Coronary artery (tissue), 2 donors: ENCODE results near the gene GRAMD2B.
"Not testable (repeated sequence)": the region's sequence is repeated elsewhere in the genome, so short reads cannot be mapped to it uniquely, and the experiment has no call there.

ENCODE experiments used
- DNase-seq: peaks from one replicate; pipeline ENCODE4 v3.0.0-alpha.2; 2017; ENCODE audit warnings: low spot score
- H3K27ac ChIP-seq, 2 donors: fragments of 200-600 bp; sonication (generic); one replicate each; pipeline ENCODE4 v1.5.1; 2016 to 2019
- H3K4me3 ChIP-seq: fragments of 200-600 bp; sonication (generic); 2 replicates; pipeline ENCODE4 v1.5.1; 2016; ENCODE audit warnings: mild to moderate bottlenecking, moderate library complexity
- CTCF ChIP-seq: fragments of 200-600 bp; sonication (generic); IDR thresholded peaks from one replicate; pipeline ENCODE4 v1.5.1; 2019; ENCODE audit warnings: antibody characterized with exemption

GRAMD2B gene

GRCh38 chr5:126438868-126439267, 15.7 kb downstream of the GRAMD2B start:
- no peak overlapping the region for H3K4me3 ChIP-seq
- DNase-seq, result no peak
- TF ChIP-seq CTCF, result no peak
- H3K27ac ChIP-seq, result no peak overlapping the region

- DNase-seq, result not testable (repeated sequence)
Measured at GRCh38 chr5:126439724-126440123, 16.5 kb downstream of the GRAMD2B start.

DNA sequence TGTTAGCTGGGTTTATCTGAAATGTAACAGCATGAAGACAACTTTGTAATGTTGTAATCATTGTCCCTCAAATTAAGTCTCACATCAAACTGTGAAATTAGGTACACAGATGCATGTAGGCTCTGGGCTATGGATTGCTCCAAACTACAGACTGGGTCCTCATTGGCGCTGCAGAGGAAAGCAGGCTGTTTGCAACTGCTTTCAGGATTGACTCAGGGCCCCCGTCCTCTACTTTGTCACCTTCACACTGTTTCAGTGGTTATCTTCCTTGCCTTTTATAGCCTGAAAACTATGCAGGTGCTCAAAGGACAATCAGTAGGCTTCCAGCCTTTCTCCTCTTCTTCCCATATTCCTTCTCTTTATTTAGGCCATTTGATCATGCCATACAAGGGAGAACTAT, 18.0 kb downstream of the GRAMD2B start:
- DNase-seq, result no peak
- Histone ChIP-seq H3K27ac (no peak overlapping the region), H3K4me3 (no peak overlapping the region)
- TF ChIP-seq CTCF, result no peak

More at GRCh38 chr5:126439724-126440123, 16.5 kb downstream of the GRAMD2B start:
- not testable (repeated sequence) for H3K4me3 ChIP-seq, H3K27ac ChIP-seq

- Histone ChIP-seq H3K27ac (no peak overlapping the region), H3K4me3 (no peak overlapping the region)
- TF ChIP-seq CTCF, result no peak
- DNase-seq, result no peak
Measured at GRCh38 chr5:126443374-126443851, 20.2 kb downstream of the GRAMD2B start.

DNA sequence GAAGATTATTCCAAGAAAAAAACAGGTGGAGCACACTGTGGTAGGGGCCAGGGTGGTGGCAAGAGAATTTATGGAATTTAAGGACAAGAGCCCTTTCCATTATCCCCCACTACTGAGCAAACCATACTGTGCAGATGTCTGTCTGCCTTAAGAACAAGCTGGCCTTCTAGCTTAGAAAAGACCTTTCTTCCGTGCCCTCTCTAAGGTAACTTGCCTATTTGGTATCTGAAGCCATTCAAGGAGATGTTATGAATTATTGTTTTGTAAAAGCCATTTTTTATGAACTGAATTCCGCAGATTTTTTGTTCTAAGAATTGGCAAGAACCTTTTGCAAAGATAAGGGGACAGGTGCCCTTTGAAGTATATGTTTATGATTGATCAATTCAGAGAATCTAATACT, 20.9 kb downstream of the GRAMD2B start:
- no peak overlapping the region for H3K27ac ChIP-seq

DNA sequence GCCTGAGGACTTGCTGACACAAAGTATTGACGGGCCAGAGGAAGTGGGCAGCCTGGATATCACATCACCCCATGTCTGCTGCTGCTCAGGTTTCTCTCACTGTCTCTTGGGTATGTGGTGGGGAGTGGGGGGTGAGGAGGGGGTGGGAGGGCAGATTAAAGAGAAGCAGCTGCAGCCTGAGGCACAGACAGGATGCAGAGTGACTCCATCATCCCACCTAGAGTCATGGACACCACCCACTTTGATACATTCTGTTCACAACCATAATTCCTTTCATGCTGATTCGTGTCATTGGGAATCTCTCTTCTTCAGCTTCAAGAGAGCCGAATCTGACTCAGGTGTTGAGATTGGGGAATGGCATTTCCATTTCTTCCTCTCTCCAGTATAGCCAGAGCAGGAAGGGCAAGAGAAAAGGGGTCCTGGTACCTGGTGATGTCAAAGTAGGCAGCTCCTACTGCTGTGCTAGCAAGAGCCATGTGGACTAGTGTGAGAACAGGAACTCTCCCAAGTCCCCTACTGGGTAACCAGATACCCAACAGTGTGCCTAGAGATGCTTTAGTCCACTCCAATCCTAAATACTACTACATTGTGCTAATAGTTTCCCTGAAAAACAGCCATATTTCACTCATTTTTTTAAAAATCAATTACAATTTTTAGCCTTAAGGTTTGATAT, 22.4 kb downstream of the GRAMD2B start:
- TF ChIP-seq CTCF, result no peak
- no peak overlapping the region for H3K27ac ChIP-seq
- DNase-seq, result no peak
- H3K4me3 ChIP-seq, result no peak overlapping the region

More for the DNA sequence above, 20.9 kb downstream of the GRAMD2B start:
- DNase-seq, result no peak
- no peak for TF ChIP-seq CTCF
- no peak overlapping the region for H3K4me3 ChIP-seq

DNA sequence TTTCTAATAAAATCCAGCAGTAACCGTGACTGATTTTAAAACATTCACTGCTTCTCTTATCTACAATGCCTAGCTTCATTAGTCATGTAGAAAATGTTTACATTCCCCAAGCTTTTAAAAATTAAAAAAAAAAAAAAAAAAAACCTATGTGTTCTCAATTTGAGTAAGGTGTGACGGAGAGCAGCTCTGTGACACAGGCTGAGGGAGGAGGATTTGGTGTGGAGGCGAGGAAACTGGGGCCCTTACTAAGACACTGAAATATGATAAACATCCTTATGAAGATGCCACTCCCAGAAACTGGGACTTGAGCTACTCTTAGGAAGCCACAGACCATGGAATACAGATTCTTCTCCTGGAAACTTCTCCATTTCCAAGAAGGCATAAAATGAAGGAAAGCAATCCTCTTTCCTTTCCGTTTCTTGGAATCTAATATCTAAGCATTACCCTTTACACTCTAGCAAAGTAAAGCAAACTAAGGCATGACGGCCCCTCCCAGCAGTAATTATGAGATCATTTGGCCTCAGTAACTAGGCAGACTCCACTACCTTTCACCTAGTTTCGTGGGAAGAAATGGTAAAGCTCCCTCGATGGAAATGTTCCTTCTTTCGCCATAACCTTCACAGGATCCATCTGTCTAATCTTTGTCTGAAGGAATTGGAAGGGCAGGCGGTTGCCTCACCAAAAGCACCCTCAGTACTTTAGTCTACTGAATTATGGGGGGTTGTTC, 23.5 kb downstream of the GRAMD2B start:
- no peak for DNase-seq
- no peak overlapping the region for H3K4me3 ChIP-seq
- H3K27ac ChIP-seq, result no peak overlapping the region
- TF ChIP-seq CTCF, result no peak
